HG03045 (cell line): ENCODE measurements around the gene GNAQ.

Source experiments
- ATAC-seq: cut with Tn5 transposase; IDR thresholded peaks from one replicate; pipeline ENCODE4 v1.9.1; 2021; ENCODE audit warnings: mild to moderate bottlenecking, moderate library complexity; ENCODE audit not compliant: unreplicated experiment

The GNAQ gene

DNA sequence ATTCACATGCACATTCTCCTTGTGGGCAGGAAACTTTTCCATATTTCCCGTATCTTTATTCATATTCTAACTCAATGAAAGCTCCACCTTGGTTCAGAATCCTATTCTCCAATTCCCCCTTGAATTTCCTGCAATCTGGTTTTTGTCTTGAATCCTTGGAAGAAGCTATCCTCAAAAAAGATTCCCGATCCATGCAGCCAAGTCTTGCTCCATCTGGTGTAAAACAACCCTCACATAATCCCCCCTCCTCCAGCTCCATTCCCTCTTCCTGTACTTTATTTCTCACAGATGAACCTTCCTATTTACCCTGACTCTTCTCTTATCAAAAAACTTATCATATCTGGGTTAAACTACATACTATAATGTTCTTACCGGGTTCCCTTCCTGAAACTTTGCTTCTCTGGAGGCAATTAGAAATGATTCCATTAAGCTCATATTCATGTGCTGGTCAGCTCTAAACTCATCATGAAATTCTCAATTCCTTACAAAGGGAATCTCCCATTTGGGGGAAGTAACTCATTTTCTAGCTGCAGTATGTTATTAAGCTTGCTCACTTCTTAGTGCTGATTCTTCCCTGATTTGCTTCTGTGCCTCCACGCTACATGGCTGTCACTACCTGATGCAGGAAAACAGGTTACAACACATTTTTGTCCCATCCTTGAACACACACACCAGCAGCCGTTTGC is 81.7 kb downstream of the GNAQ start:
- ATAC-seq = no peak

DNA sequence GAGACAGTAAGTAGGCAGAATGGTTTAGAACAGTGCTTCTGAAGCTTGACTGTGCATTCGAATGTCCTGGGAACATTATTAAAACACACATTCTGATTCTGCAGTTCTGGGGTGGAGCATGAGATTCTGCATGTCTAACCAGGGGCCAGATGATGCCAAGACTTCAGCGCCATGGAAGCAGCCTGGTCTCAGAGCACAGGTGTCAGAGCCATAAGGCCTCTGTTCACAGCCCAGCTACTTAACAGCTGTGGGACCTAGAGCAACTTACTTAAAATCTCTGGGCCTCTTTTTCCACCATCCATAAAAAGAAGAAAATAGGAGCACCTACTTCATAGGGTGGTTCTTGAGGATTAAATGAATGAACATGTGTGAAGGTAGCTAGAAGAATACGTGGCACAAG is 84.0 kb downstream of the GNAQ start:
- no peak for ATAC-seq

DNA sequence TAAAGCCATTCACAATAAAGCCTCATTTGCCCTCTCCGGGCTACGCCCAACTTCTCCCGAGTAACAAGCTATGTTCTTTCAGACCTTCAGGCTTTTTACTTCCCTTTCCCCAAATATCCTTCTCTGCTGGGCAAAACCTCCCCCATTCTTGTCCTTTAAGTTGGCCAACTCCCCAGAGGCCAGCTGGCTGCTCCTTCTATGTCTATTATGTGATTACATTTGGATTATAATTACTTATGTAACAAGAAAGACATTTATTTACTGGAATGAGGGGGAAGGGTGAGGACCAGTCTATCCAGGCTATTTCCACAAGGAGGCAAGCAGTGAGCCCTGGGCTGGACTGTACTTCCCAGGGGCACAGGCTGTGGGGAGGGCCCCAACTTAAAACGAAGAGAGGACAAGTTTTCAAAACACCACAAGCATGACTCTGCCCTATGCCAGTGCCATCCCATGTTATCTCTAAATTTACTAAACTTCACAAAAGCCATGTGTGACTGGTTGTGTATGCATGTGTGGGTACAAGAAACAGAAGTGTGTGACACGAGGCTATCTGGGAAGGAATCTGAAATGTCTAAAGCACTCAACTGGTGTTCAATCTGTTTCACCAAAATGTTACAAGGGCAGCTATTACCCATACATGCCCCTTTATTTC is 84.5 kb downstream of the GNAQ start:
- ATAC-seq = no peak

DNA sequence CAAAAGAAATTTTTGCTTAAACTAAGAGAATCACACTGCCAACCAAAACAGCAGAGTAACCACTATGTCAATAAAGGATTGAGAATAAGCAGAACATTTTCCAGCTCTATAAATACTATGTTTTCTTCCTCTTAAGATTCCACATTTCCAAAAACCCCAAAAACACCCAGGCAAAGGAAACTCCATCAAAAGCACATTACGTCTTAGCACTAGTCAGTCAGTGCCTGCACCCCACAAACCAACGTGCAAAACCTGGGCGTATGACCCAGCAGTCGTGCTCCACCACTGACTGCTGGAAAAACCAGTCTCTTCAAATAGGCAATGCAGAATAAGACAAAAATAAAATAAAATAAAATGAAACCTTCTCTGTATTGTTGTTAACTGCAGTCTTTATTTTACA is 85.3 kb downstream of the GNAQ start:
- ATAC-seq = no peak

DNA sequence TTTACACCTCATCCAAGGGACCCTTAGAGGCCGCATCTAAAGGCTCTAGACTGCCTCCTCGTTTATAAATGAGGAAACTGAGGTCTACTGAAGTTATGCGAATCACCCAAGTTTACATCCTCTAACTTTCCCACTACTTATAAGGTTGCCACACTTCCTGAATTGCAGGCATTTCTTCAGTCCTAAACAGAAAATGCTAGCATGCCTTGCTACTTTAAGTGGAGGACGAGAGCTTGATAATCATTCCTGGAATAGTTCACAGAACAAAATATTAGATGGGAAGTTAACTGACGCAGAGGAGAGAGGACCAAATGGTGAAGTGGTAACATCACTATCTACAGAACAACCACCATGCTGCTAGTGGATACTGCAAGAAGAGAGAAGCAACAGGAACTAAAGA is 85.8 kb downstream of the GNAQ start:
- no peak for ATAC-seq

DNA sequence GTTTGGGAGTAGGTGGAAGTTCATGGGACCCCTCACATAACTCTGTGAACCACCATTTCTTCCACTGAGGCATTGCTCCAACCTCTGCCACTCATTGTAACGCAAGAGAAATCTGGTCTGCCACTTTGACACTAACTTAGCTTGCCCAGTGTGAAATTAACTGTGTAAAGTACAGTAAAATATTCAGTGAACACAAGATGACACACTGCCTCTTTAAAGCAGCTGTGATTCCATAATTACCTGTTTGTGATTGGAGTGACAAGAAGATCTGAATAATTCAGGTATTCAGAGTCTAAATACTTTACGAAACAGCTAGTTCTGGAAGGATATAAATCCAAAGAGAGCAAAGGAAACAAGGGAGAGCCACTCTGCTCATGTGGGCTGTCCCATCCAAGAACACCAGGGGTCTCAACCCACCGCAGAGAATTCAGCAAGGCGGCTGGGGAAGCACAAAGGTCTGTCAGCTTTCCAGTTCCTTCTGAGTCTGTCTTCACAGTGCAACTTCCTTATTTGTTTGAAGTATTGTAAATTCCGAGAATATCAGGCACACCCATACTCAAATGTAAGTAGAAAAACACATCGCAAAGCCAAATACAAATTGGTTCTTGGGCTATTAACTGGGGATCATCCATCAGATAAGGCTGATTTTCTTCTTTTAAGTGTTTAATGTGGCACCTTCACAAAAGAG is 86.9 kb downstream of the GNAQ start:
- ATAC-seq = no peak

DNA sequence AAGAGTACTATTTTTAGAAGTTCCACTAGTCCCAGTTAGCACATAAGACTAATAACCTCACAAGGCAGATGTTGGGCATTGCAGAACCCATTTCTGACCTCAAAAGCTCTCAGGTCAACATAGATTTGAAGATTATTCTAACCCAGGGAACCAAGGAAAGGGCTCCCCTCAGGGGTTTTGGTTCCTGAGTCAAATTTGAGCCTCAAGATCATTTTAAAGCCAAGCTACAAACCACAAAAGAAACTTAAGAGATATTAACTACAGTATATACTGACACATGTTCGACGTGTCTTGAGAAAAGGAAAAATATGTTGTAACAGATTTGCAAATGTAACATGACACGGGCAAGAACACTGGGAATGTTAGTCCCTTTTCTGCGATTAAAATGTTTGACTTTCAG is 88.6 kb downstream of the GNAQ start:
- ATAC-seq = no peak

DNA sequence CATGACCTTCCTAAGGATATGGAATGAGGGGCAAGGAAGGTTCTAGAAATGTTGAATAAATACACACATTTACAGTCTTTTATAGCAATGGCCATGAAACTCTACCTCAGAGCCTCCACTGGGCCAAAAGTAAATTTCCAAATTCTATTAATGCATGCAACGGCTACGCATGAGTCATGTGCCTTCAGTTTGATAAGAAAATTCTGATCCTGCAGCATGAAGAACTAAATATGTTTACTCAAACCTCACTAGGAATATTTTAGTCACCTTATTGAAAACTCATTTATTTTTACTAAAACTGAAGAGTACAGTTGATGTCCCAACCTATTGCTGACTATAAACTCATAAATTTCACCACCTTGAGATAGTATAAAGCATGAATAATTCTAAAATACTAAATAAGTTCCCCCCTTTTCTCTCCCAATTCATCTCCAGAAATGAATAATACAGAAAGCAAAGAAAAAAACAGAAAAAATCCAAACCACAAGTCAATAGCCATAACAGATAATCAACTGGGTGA is 92.4 kb downstream of the GNAQ start:
- no peak for ATAC-seq

DNA sequence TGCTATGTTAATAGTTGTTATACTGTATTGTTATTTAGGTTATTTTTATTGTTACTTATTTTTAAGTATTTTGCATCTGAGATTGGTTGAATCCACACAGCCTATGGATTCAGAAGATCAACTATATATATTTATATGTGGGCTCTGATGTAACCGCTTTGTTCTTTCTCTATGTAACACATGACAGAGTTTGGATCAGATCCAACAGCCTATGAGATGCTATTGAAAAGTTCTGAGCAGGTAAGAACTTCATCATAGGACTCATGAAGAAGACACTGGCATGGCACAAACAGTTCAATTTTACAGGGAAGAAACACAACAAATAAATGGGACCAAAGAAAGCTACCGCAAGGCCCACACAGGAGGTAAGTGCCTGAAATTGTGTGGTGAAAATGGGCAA is 93.4 kb downstream of the GNAQ start:
- ATAC-seq = no peak

DNA sequence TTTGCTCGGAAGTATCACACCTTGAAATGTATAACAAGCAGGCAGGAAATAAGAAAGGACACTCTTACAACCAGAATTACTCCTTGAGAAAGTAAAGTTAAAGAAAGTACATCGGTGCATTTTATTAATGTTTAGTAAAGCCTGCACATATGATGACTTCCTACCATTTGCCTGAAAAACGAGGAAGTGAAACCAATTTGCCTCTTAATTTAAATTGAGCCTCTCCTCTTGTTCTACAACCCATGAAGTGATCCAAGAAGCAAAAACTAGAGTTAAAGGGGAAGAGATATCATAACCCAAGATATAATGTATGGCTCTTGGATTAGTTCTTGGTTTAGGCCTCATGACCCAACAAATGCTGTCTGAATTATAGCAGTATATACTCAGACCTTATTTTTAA is 95.6 kb downstream of the GNAQ start:
- ATAC-seq = no peak

DNA sequence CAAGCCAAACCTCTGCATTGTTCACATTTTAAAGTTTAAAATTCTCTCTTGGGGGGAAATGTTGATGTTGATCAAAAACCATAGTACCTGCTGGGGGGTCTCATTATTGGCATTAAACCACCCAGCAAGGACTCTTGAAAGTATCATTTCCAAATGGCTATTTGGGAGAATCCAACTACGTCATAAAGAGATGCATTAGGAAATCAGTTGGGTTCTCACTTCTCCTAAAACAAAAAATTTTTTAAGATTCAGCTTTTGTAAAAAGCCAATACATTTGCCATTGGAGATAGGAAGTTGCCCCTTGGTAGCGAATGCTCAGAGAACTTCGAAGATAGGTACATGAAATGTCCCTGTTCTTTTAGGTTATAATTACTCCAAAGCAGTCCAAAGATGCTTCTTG is 96.4 kb downstream of the GNAQ start:
- ATAC-seq = no peak

DNA sequence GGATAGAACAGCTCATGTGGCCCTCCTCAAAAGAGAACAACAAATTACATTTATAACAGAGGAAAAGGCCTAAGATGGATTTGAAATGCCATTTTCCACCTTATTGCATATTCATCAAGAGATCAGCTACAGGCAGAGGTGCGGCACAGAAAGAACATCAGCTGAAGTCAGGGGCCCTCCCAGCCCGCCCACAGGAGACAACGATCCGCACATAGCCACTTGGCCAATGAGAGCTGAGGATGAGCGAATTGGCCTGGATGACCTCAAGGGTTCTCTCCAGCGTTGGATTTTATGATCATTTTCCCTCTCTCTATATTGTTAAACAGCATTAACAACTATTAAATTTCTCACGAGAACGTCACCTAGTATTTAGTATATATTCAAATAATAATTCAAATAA is 97.6 kb downstream of the GNAQ start:
- ATAC-seq = no peak

DNA sequence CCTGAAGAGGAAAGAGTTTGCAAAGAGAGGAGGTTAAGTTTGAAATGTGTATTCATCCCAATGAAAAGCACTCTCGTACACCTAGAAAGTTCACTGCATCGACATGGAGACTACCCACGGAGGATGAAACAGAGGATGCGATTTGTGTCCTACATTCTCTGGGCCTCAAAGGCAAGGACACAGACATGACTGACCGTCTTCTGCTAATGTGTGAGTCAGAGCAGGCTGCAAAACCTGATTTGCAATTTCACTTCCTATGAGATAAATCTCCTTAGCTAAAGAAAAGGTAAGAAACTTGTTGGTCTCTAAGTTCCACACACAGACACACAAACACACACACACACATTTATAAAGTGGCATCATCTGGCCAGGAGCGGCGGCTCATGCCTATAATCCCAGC is 98.6 kb downstream of the GNAQ start:
- no peak for ATAC-seq

DNA sequence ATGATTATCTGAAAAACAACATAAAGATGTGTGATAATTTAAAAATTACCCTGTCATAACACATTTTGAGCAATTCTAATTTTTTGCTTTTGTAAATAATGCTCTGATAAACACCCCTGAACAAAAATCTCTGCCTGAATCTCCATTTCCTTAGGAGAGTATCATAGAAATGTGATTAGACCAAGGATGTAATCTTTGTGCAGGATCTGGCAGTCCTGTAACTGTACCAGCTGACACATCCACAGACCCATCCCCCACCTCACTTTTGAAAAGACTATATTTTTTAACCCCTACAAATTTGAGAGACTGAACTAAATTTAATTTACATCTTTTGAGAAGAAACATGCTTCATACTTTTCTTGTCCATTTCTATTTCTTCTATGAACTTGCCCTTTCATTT is 101.7 kb downstream of the GNAQ start:
- ATAC-seq = no peak

DNA sequence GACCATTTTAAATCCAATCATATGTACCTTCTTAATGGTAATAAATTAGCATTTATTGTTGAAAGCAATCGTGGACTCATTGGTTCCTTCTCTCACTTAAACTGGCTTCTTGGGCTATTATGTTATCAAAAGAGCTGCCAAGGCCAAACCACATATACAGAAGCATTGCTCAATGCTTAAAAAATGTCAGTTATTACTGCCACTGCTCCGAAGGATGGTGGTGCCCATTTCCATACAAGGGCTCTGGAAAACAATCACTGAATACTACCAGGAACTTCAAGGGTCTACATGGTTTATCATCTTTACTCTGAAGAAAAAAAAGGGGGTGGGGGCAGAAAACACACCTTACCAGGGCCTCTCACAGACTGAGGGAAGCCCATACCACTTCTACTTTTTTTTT is 104.3 kb downstream of the GNAQ start:
- ATAC-seq = no peak

DNA sequence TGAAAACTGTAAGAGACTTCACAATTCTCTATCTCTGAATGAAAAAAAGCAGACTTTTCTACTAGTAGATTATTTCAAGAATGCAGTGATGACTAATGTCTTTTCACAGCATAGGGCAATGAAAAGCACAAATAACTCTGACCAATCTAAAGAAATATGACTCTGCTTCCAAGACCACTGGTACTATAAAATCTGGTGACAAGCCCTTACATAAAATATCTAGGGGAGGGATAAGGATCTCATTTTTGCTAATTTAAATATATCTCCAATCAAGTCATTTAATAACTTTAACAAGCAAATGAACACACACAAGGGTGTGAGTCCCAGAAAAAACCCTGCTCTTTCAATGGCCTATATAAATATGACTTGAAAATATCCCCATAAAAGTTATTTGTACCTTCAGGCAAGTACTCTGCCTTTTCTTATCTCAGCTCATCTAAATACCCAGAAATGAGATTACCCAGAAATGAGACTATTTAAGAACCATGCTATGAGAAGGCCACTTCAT is 105.2 kb downstream of the GNAQ start:
- ATAC-seq = no peak

DNA sequence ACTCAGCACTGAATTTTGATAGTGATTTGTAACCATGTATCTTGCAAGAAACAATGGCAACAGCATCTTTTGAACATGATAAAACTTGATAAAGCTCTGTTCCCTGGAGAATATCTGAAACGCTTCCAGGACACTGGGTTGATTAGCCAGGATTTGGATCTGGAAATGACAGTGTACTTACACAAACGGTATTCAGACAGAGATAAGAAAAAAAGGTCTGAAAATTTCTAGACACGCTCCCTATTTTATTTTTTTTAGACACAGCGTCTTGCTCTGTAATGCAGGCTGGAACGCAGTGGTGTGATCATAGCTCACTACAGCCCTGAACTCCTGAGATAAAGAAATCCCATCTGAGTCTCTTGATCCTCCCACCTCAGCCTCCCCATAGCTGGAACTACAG is 109.0 kb downstream of the GNAQ start:
- no peak for ATAC-seq

DNA sequence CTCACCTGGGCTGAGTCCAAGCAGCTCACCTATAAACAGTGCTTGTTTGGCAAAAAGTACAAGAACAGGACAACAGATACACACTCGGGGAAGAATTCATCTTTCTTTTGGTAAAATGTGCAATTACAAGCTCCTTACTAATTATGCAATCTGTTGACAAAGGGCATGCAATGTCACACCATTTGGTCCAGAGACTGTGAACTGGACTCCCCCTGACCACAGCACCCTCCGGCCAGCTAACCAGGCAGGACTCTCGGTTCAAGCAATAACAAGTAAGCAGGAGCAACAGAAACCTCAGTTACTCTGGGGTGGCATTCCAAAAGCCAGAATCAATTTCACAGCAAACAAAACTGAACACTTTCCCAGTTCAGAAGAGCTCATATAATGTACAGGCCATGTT is 113.8 kb downstream of the GNAQ start:
- no peak for ATAC-seq

DNA sequence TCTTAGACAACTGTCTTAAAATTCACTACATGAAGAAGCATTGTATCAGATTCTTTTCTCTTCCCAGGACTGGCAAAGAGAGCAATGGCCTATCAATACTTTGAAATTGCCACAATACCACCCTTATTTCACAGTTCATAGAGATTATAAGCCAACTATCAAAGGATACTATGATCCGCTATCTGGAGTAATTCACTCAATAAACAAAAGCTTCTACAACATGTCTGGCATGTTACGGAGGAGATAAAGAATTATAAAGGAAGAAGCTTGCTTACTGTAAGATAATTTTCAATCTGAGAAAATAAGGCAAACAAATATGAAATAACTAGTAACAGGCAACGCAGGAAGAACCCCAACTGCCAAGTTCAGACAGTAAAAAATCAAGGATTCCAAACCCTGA is 114.8 kb downstream of the GNAQ start:
- ATAC-seq = no peak

DNA sequence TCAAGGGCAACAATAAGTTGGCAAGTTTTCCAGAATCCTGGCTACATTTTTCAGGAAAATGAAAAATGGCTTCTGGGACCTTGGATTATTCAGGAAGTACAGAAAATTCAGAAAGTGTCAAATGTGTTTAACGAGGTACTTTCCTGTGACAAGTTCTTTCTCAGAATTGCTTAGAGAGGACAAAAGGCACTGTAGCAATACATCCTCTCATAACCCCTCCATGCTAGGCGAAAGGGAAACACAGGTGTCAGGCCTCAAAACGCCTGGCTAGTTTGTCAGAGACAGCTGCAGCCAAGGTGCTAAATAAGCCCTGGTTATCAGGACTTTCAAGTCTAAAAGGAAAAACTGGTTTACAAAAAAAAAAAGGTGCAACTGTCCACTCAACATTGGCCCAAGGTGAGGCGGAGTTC is 115.2 kb downstream of the GNAQ start:
- ATAC-seq = no peak

DNA sequence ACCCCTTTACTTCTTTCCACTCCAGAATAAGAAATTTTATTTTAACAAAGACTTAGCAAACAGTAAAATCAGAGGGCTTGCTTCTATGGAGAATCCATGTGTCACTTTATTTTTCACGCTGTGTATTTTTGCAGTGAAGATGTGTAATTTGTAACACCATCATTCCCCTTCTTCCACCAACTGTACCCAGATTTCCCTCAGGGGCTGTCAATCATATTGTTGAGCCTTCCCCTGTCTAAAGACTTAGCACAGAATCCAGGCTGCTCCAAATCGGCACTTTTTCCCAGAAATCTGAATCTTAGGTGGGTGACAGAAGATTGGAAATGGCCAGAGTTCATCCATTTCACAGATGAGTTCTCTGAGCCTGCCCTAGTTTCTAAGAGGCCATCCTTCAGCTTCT is 115.9 kb downstream of the GNAQ start:
- no peak for ATAC-seq
